Measurements from ENCODE around the gene RPUSD1. TPM values are rescaled to one million over a fixed set of nuclear protein-coding genes. Genes with fewer than 3 reads are reported as not detected.

Gene RPUSD1
- total RNA-seq, 1 experiment from 2014 or later, result 41.1 TPM

DNA sequence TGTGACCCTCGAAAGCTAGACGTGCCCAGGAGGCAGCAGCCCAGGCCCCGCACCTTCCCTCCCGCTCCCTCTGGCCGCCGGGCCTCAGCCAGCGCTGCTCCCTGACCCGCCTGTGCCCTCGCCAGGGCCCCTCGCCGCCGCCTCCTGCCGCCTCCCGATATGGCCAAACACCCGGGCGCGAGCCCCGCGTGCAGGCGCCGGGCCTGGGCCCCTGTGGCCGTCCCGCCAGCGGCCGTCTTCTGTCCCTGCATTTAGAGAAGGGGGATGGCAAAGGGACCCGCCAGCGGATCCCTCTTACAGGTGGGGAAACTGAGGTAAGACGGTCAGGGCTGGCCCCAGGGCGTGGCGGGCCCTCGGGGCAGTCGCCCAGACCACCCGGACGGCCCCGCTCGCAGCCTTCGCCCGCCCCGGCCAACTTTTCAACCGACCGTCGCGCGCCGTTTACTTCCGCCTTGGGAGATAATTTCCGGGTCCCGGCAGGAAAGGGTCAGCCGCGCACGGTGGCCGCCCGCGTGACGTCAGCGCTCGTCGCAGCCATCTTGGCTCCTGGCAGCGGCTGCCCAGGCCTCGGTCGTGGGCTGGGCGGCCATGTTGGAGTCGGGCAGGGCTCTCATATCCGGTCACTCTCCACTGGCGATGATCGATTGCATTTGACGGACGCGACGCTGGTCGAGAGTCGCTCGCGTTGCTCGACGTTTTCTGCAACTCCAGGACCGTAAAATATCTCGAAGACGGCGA is 19.3 kb upstream of the RPUSD1 start:
- H3K4me1 ChIP-seq (ENCODE audit: insufficient read depth, low read length, poor library complexity, severe bottlenecking), result no peaks in the 10 kb centered on the region
- no peaks in the 10 kb centered on the region for H3K36me3 ChIP-seq (ENCODE audit: insufficient read depth, low read length, poor library complexity, severe bottlenecking)
- intact Hi-C loops (cut with micrococcal nuclease; ENCODE audit: unreplicated experiment), result no loop called here
- TF ChIP-seq, protein P1, sequence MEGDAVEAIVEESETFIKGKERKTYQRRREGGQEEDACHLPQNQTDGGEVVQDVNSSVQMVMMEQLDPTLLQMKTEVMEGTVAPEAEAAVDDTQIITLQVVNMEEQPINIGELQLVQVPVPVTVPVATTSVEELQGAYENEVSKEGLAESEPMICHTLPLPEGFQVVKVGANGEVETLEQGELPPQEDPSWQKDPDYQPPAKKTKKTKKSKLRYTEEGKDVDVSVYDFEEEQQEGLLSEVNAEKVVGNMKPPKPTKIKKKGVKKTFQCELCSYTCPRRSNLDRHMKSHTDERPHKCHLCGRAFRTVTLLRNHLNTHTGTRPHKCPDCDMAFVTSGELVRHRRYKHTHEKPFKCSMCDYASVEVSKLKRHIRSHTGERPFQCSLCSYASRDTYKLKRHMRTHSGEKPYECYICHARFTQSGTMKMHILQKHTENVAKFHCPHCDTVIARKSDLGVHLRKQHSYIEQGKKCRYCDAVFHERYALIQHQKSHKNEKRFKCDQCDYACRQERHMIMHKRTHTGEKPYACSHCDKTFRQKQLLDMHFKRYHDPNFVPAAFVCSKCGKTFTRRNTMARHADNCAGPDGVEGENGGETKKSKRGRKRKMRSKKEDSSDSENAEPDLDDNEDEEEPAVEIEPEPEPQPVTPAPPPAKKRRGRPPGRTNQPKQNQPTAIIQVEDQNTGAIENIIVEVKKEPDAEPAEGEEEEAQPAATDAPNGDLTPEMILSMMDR (conservative IDR thresholded peaks at IDR 0.05; ENCODE audit: low read depth, low read length), result no peak
- no peak for TF ChIP-seq EZH2 (IDR thresholded peaks at IDR 0.05; ENCODE audit: borderline replicate concordance, low read depth, low read length, poor library complexity, severe bottlenecking)
- ChIA-PET POLR2A (ENCODE audit: low non-redundant PET) (no interaction called here), CTCF (no interaction called here)
- DNase-seq (ENCODE audit: low spot score), result peak; percentile 85
- no peaks in the 10 kb centered on the region for H3K9me3 ChIP-seq (ENCODE audit: low read depth, low read length, poor library complexity, severe bottlenecking)
- peaks cover 19% of the 10 kb centered on the region for H3K27me3 ChIP-seq (replicated peaks; ENCODE audit: insufficient read depth, low read depth, low read length, poor library complexity)
- no TSS peak for BruUV-seq (replicated peaks)
- peak overlapping the region; percentile 59 for H3K4me3 ChIP-seq (ENCODE audit: low read depth, low read length, poor library complexity, severe bottlenecking)
- H3K27ac ChIP-seq (ENCODE audit: low read depth, low read length, poor library complexity, severe bottlenecking), result peak overlapping the region; percentile 75

DNA sequence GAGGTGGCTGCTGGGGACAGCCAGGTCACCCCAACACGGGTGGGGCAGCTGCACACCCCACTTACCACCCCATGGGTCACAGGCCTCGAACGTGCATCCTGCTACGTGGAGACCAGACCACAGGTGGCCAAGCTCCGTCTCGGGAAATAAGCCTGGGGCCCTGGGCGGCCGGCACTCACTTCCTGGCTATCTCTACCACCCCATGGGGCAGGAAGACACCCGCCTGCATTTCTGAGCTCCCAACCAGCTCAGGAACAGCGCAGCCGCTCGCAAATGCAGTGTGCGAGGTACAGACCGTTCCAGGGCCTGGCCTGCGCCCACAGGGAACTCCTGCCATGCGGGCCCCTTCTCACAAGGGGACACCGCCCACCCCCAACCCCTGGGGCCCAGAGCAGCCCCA is 17.3 kb upstream of the RPUSD1 start:
- Histone ChIP-seq H3K27me3 (replicated peaks; ENCODE audit: insufficient read depth, low read depth, low read length, poor library complexity) (peaks cover 39% of the 10 kb centered on the region), H3K4me1 (ENCODE audit: insufficient read depth, low read length, poor library complexity, severe bottlenecking) (no peaks in the 10 kb centered on the region), H3K4me3 (ENCODE audit: low read depth, low read length, poor library complexity, severe bottlenecking) (no peak overlapping the region), H3K9me3 (ENCODE audit: low read depth, low read length, poor library complexity, severe bottlenecking) (no peaks in the 10 kb centered on the region), H3K27ac (ENCODE audit: low read depth, low read length, poor library complexity, severe bottlenecking) (no peak overlapping the region), H3K36me3 (ENCODE audit: insufficient read depth, low read length, poor library complexity, severe bottlenecking) (no peaks in the 10 kb centered on the region)
- no peak for TF ChIP-seq EZH2 (IDR thresholded peaks at IDR 0.05; ENCODE audit: borderline replicate concordance, low read depth, low read length, poor library complexity, severe bottlenecking)
- TF ChIP-seq, protein P1 (conservative IDR thresholded peaks at IDR 0.05; ENCODE audit: low read depth, low read length), result no peak
- CTCF ChIA-PET, result no interaction called here
- intact Hi-C loops (cut with micrococcal nuclease; ENCODE audit: unreplicated experiment), result no loop called here
- no peak for DNase-seq (ENCODE audit: low spot score)
- POLR2A ChIA-PET (ENCODE audit: low non-redundant PET), result no interaction called here
- no TSS peak for BruUV-seq (replicated peaks)

DNA sequence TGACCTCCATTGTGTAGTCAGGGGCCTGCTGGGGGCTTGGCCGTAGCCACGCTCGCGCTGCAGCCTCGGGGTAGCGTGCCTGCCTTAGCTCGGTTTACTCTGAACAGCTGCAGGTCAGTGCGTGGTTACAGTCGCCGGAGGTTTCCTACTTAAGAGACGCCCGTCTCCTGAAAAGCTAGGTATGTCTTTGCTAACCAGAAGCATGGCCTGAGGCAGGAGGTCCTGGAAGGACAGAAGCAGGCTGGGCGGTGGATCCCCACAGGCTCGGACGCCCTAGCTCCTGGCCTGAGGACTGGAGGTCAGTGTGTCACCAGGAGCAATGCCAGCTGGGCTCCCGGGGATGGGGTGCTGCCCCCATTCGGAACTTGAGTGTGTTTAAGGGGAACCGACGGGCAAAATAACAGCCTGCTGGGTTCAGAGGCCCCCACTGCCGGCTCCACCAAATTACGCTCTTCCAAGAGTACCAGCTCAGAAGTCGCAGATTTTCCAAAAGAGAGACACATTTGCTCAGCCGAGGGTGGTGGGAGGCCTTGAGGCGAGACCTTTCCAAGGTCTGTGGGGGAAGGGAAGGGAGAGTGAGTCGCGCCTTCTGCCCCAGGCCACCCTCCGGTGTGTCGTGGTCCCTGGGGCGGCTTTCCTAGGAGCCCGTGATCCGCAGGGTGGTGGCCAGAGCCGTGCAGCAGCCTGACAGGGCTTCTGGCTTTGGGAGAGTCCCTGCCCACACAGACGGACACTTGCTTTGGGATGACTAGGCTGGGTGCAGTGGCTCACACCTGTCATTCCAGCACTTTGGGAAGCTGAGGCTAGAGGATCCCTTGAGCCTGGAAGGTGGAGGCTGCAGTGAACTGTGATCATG is 16.2 kb upstream of the RPUSD1 start:
- Histone ChIP-seq H3K4me3 (ENCODE audit: low read depth, low read length, poor library complexity, severe bottlenecking) (no peak overlapping the region), H3K9me3 (ENCODE audit: low read depth, low read length, poor library complexity, severe bottlenecking) (no peaks in the 10 kb centered on the region), H3K27ac (ENCODE audit: low read depth, low read length, poor library complexity, severe bottlenecking) (no peak overlapping the region), H3K27me3 (replicated peaks; ENCODE audit: insufficient read depth, low read depth, low read length, poor library complexity) (peaks cover 45% of the 10 kb centered on the region), H3K4me1 (ENCODE audit: insufficient read depth, low read length, poor library complexity, severe bottlenecking) (no peaks in the 10 kb centered on the region), H3K36me3 (ENCODE audit: insufficient read depth, low read length, poor library complexity, severe bottlenecking) (no peaks in the 10 kb centered on the region)
- CTCF ChIA-PET, result interaction anchor here (0.6 kb wide), 1 partner anchor 464 kb away, joined by 4 read pairs; no protein-coding TSS in a partner anchor
- TF ChIP-seq, protein P1 (conservative IDR thresholded peaks at IDR 0.05; ENCODE audit: low read depth, low read length), result no peak
- TF ChIP-seq EZH2 (IDR thresholded peaks at IDR 0.05; ENCODE audit: borderline replicate concordance, low read depth, low read length, poor library complexity, severe bottlenecking), result no peak
- POLR2A ChIA-PET (ENCODE audit: low non-redundant PET), result no interaction called here
- BruUV-seq (replicated peaks), result no TSS peak
- intact Hi-C loops (cut with micrococcal nuclease; ENCODE audit: unreplicated experiment), result no loop called here
- no peak for DNase-seq (ENCODE audit: low spot score)

All from A673 (cell line).